ENCODE data around the gene SPATA25. TPM values are rescaled to one million over a fixed set of nuclear protein-coding genes. Genes with fewer than 3 reads are reported as not detected.

Gene SPATA25
- total RNA-seq, 4 donors from 2014 or later = 1.9 to 12.9 (median 6.4) TPM; not detected in 1

DNA sequence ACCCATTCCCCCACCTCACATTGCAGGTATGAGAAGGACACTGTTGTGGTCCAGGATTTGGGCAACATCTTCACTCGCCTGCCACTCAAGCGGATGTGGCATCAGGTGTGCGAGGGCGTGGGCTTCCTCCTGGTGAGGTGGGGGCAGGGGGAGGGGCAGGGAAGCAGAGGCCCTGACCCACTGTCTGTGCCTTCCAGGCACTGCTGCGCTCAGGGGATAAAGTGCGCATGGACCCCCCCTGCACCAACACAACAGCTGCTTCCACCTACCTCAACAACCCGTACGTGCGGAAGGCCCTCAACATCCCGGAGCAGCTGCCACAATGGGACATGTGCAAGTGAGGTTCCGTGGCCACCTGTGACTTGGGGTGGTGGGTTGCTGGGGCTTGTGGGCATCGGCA lies 7.4 kb upstream of the SPATA25 start:
- WGBS = 65% methylated on average over 2 of the region's 12 CpGs
- Histone ChIP-seq H3K36me3 (peaks cover 67% of the 10 kb centered on the region), H3K27me3 (no peaks in the 10 kb centered on the region), H3K27ac (no peak overlapping the region), H3K4me1 (peaks cover 29% of the 10 kb centered on the region), H3K4me3 (no peak overlapping the region), H3K9me3 (no peaks in the 10 kb centered on the region)
- TF ChIP-seq POLR2A (IDR thresholded peaks at IDR 0.05) (no peak), EP300 (IDR thresholded peaks at IDR 0.05) (no peak), POLR2AphosphoS5 (IDR thresholded peaks at IDR 0.05) (no peak)
- TF ChIP-seq, protein P1, sequence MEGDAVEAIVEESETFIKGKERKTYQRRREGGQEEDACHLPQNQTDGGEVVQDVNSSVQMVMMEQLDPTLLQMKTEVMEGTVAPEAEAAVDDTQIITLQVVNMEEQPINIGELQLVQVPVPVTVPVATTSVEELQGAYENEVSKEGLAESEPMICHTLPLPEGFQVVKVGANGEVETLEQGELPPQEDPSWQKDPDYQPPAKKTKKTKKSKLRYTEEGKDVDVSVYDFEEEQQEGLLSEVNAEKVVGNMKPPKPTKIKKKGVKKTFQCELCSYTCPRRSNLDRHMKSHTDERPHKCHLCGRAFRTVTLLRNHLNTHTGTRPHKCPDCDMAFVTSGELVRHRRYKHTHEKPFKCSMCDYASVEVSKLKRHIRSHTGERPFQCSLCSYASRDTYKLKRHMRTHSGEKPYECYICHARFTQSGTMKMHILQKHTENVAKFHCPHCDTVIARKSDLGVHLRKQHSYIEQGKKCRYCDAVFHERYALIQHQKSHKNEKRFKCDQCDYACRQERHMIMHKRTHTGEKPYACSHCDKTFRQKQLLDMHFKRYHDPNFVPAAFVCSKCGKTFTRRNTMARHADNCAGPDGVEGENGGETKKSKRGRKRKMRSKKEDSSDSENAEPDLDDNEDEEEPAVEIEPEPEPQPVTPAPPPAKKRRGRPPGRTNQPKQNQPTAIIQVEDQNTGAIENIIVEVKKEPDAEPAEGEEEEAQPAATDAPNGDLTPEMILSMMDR (IDR thresholded peaks at IDR 0.05) = no peak
- no peak for DNase-seq (ENCODE audit: low spot score in 2 of 2)

DNA sequence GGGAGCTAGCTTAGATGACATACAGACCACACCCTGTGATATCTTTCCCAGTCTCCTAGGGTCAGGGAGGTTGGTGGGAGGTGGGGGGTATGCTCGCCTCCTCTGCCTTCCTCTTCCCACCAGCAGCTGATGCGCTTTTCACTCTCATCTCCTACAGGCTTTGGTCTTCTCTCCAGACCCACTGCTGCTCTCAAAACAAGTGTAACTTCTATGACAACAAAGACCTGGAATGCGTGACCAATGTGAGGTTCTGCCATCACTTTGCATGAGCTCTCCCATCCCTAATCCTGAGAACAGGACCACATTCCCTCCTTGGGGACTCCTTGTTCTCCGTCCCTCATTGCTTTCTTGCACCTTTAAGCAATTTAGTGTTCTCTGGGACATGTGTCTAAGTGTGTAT lies 6.4 kb upstream of the SPATA25 start:
- no peak overlapping the region for H3K4me3 ChIP-seq
- DNase-seq (ENCODE audit: low spot score in 2 of 2) = no peak
- no peak overlapping the region for H3K27ac ChIP-seq
- no peaks in the 10 kb centered on the region for H3K27me3 ChIP-seq
- 97% methylated on average over 4 of the region's 4 CpGs for WGBS
- H3K36me3 ChIP-seq = peaks cover 58% of the 10 kb centered on the region
- no peaks in the 10 kb centered on the region for H3K9me3 ChIP-seq
- TF ChIP-seq POLR2AphosphoS5 (IDR thresholded peaks at IDR 0.05) (no peak), POLR2A (IDR thresholded peaks at IDR 0.05) (no peak), EP300 (IDR thresholded peaks at IDR 0.05) (no peak)
- TF ChIP-seq, protein P1 (IDR thresholded peaks at IDR 0.05) = no peak
- H3K4me1 ChIP-seq = peaks cover 32% of the 10 kb centered on the region

DNA sequence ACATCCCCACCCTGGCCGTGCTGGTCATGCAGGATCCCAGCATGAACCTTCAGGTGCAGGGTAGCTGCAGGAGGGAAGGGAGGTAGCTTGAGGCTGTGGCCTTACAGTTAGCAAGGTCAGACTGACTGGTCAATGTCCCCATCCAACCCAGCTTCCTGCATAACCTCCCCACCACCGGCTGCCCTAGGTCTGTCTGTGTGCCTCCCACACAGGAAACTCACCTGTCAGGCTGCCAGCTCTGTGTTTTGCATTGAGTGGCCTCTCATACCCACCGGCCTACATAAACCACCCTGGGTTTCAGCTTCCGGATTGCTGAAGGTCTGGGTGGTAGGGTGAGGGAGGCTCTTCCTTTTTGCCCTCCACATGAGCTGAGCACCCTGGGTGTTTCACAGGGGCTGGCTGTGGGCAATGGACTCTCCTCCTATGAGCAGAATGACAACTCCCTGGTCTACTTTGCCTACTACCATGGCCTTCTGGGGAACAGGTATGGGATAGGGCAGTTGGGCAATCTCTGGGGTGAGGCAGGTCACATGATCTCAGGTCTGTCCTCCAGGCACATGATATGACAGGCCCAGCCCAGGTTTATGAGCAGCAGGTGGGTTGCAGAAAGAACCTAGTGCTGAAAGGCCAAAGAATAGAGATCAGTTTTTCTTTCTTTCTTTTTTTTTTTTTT lies 5.5 kb upstream of the SPATA25 start:
- Histone ChIP-seq H3K4me3 (peak overlapping the region; percentile 66), H3K27ac (no peak overlapping the region), H3K27me3 (no peaks in the 10 kb centered on the region), H3K9me3 (no peaks in the 10 kb centered on the region), H3K4me1 (peaks cover 32% of the 10 kb centered on the region), H3K36me3 (peaks cover 50% of the 10 kb centered on the region)
- no peak for TF ChIP-seq EP300 (IDR thresholded peaks at IDR 0.05)
- WGBS = 77% methylated on average over 4 of the region's 4 CpGs
- no peak for DNase-seq (ENCODE audit: low spot score in 2 of 2)

DNA sequence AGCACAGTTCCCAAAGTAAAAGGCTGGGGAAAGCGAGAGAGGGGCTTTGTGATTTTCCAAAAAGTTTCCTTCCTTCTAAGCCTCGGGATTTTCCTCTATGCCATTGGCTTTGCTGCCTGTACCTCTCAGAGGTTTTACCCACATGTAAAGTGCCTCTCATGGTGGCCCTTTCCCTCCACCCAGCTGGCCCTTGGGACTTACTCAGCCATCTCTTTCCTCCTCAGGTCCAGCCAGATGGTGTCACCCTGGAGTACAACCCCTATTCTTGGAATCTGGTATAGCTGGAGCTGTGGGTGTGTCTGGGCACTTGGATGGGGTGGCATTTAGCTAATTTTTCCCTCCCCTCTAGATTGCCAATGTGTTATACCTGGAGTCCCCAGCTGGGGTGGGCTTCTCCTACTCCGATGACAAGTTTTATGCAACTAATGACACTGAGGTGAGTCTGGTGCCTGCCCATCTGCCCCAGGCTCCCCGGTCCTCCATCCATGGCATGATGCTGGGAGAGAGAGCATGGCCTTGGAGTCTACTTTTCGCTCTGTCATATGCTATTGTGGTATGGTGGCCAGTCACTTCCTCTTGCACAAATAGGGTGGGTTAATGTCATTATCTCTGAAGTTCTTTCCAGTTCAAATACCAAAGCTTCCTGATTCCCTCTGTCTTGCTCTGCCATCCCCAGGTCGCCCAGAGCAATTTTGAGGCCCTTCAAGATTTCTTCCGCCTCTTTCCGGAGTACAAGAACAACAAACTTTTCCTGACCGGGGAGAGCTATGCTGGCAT lies 4.8 kb upstream of the SPATA25 start:
- no peaks in the 10 kb centered on the region for H3K9me3 ChIP-seq
- DNase-seq (ENCODE audit: low spot score in 2 of 2) = no peak
- peaks cover 49% of the 10 kb centered on the region for H3K36me3 ChIP-seq
- H3K27me3 ChIP-seq = no peaks in the 10 kb centered on the region
- H3K4me1 ChIP-seq = peaks cover 32% of the 10 kb centered on the region
- H3K27ac ChIP-seq = peak overlapping the region; percentile 76
- TF ChIP-seq, protein P1 (IDR thresholded peaks at IDR 0.05) = no peak
- TF ChIP-seq EP300 (IDR thresholded peaks at IDR 0.05) (no peak), POLR2AphosphoS5 (IDR thresholded peaks at IDR 0.05) (no peak), POLR2A (IDR thresholded peaks at IDR 0.05) (no peak)
- WGBS = 80% methylated on average over 9 of the region's 9 CpGs
- peak overlapping the region; percentile 66 for H3K4me3 ChIP-seq

DNA sequence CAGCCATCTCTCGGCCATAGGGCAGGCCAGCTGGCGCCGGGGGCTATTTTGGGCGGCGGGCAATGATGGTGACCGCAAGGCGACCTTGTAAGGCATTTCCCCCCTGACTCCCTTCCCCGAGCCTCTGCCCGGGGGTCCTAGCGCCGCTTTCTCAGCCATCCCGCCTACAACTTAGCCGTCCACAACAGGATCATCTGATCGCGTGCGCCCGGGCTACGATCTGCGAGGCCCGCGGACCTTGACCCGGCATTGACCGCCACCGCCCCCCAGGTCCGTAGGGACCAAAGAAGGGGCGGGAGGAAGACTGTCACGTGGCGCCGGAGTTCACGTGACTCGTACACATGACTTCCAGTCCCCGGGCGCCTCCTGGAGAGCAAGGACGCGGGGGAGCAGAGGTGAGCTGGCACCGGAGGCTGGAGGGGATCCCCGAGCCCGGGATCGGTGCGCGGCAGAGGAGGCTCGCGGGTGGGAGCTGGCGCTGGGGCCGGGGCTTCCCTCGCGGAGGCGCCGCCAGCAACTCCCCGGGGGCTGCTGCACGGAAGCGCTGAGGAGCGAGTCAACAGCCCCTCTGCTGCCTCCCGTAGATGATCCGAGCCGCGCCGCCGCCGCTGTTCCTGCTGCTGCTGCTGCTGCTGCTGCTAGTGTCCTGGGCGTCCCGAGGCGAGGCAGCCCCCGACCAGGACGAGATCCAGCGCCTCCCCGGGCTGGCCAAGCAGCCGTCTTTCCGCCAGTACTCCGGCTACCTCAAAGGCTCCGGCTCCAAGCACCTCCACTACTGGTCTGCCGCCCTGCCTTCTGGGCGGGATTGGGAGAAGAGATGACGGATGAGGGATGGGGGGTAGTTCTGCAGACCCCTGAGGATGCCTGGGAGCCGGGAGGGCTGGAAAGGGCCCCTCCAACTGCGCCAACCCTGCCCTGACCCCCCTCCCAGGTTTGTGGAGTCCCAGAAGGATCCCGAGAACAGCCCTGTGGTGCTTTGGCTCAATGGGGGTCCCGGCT lies 3.9 kb upstream of the SPATA25 start, which contains the start of the genes CTSA and NEURL2:
CTSA (plus strand) TSS at position 351 of the 999 bp plus-strand sequence; CDS start at position 585, 234 bp downstream.
NEURL2 (minus strand) TSS at position 224 of the 999 bp plus-strand sequence; CDS start at position 7, 217 bp downstream.
- peak within 1 kb of the TSS; percentile 66 for H3K4me3 ChIP-seq
- H3K36me3 ChIP-seq = peaks cover 49% of the 10 kb centered on the region
- TF ChIP-seq POLR2A (IDR thresholded peaks at IDR 0.05) (peak in 1 of 2 donors; percentile 21), EP300 (IDR thresholded peaks at IDR 0.05) (no peak), POLR2AphosphoS5 (IDR thresholded peaks at IDR 0.05) (peak in 2 of 3 donors; percentile 96 to 98)
- TF ChIP-seq, protein P1 (IDR thresholded peaks at IDR 0.05) = no peak
- 0% methylated on average over 21 of the region's 78 CpGs for WGBS
- H3K27me3 ChIP-seq = no peaks in the 10 kb centered on the region
- no peaks in the 10 kb centered on the region for H3K9me3 ChIP-seq
- peaks cover 32% of the 10 kb centered on the region for H3K4me1 ChIP-seq
- H3K27ac ChIP-seq = peak within 1 kb of the TSS; percentile 76
- DNase-seq (ENCODE audit: low spot score in 2 of 2) = peak; percentile 97 to 99
